A204.1 (cell line): ENCODE measurements around the gene FUT3.
"Not testable (repeated sequence)": the region's sequence is repeated elsewhere in the genome, so short reads cannot be mapped to it uniquely, and the experiment has no call there.

ENCODE experiments used
- FAIRE-seq: peaks from 2 replicates; lab custom pipeline; 2012; peaks lifted over from hg19 to GRCh38; lab: Jason Lieb, UNC

The FUT3 gene

DNA sequence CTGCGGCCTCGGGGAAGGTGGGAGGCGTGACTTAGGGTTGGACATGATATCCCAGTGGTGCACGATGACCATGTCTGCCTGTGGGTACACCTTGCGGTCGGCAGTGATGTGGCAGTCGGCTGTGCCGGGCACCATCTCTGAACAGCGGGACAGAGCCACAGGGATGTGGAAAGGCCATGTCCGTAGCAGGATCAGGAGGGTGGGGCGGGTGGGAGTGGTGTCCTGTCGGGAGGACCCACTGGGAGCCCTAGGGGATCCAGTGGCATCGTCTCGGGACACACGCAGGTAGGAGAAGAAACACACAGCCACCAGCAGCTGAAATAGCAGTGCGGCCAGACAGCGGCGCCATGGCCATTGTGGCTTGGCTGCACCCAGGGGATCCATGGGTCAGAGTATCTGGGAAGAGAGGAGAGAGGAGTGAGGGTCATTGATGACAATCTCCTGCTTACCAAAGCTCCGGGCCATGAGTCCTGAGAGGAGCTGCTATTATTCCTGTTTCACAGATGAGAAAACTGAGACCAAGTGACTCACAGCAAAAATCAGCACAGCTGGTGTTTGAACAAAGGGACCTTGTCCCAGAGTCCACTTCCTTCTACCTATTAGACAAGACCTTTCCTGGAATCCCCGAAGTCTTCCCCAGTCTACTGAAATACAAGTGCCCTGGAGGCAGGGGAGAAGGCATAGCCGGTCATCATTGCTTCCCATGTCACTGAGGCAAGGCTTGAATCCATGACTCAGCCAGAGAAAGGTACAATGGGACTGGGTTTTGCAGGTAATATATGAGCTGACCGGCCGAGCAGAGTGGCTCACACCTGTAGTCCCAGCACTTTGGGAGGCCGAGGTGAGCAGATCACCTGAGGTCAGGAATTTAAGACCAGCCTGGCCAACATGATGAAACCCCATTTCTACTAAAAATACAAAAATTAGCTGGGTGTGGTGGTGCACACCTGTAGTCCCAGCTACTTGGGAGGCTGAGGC lies 6.5 kb downstream of the FUT3 start:
- no peak for FAIRE-seq

DNA sequence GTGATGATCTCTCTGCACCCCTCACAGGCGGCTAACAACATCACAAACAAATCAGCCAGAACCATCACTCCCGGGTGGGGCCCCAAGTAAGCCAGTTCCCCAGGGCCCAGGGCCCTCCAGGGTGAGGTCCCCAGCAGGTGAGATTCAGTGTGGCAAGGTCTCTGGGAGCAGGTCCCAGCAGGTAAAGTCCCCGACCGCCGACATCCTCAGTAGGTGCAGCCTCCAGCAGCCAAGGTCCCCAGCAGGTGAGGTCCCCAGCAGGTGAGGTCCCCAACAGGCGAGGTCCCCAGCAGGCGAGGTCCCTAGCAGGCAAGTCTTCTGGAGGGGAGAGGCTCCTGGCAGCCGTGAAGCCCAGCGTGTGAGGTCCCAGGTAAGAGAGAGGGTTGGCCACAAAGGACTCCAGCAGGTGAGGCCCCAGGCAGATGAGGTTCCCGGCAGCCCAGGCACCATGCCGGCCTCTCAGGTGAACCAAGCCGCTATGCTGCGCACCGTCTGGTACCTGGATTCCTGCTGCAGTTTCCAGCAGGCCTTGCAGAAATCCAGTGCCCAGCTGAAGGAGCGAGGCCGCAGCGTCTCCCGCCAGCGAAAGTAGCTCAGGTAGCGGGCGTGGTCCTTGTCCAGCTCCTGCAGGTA lies 7.8 kb downstream of the FUT3 start:
- FAIRE-seq, result no peak

GRCh38 chr19:5841735-5842111 lies 9.5 kb downstream of the FUT3 start:
- FAIRE-seq, result not testable (repeated sequence)

DNA sequence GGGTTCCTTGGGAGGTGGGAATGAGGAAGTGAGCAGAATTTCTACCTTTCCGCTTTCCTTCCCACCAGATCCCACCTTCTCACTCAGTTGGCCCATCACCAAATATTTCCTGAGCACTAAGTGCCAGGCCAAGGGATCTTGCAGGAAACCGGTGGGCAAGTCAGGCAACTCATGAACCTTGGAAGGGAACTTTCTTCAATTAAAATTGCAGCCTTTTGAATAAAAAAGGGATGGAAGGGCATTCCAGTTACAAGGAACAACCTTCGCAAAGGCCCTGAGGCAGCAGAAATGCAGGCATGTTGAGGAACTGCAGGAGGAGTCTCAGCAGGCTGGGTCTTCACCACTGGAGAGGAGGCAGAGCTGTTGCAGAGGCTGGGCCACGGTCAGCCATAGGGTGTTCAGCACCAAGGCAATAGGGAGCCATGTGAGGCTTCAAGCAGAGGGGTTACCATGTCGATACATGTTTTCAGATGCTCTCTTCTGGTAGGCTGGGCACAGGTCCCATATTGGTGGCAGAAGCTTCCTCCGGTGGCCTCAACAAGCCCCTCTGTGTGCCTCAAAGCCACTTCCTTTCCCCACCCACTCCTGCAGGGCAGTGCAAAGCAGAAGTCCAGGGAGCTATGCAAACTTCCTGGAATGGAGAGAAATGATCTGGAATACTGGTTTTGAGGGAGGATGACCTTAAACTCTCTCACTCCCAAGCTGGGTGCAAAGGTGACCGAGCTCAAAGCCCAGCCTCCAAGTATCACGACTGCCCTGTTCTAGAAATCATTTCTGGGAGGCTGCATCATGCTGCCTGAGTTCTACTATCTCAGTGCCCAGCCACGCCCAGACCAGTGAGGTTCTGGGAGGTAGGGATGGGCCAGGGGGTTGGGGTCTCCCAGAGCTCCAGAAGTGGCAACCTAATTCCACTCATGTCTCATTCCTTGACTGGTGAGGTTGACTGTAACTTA lies 11.9 kb downstream of the FUT3 start, which contains the start of gene FUT6:
TSS of gene FUT6 (minus strand) at position 638 of the 953 bp plus-strand sequence. CDS start 7,135 bp downstream, outside the sequence.
- no peak for FAIRE-seq

- no peak for FAIRE-seq
These were observed 12.7 kb downstream of the FUT3 start for GRCh38 chr19:5838353-5839064.

- FAIRE-seq, result no peak
These were observed 13.4 kb downstream of the FUT3 start for GRCh38 chr19:5837761-5838352.

DNA sequence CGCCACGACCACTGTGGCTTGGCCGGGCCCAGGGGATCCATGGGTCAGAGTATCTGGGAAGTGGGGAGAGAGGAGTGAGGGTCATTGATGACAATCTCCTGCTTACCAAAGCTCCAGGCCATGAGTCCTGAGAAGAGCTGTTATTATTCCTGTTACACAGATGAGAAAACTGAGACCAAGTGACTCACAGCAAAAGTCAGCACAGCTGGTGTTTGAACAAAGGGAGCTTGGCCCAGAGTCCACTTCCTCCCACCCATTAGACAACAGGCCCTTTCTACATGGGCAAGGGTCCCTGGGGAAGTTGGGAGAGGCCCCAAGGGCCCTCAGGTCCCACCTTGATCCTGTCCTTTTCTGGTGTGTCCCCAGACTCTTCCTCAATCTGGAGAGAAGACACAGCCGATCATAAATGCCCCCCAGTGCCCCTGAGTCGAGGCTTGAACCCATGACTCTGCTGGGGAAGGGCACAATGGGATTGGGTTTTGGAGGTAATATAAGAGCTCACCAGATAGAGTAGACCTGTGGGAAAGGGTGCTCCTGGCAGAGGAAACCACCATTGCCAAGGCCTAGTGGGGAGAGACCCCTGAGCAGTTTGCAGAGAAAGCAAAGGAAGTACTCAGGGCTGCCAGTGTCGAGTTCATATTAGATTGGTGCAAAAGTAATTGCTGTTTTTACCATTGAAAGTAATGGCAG lies 18.6 kb downstream of the FUT3 start:
- no peak for FAIRE-seq

- no peak for FAIRE-seq
These were observed 19.2 kb downstream of the FUT3 start for GRCh38 chr19:5832061-5832460.

- FAIRE-seq, result no peak
These were observed 20.1 kb downstream of the FUT3 start for GRCh38 chr19:5831159-5831558.

- FAIRE-seq, result no peak
These were observed 21.5 kb downstream of the FUT3 start for GRCh38 chr19:5829567-5830310.

DNA sequence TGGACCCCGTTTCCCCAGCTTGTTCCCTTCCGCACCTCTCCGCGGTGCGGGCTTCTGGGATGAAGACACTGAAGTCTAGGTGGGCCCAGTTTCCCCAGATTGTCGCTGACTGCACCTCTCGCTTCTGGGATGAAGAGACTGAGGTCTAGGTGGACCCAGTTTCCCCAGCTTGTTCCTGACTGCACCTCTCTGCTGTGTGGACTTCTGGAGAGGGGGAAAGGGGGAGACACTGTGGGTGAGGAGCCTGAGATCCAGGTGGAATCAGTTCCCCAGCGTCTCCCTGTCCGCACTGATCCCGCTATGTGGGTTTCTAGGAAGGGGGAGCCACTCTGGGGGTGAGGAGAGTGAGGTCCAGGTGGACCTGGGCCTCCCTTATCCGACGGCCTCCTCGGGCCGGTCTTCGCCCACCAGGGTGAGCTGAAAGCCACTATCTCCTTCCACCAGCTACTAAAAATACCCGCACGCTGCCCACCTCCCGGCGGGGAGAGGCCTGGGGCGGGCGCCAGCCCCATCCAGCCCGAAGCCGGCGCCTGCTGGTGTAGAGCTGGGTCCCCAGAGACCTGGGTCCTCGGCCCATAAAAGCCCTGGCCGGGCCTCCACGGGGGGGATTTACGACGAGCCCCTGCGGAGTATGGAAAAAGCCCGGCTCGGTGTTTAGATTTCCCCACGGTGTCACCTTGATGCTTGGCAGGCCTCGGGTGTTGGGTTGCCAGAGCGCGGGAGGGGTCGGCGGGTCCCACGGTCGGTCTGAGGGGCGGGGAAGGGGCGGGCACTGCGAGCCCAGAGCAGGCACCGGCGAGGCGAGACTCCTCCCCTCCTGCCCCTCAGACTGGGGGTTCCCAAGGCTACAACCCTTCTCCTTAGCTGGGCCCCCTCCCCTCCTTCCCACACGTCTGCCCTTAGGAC lies 22.3 kb downstream of the FUT3 start:
- no peak for FAIRE-seq

- FAIRE-seq, result no peak
These were observed 23.2 kb downstream of the FUT3 start for GRCh38 chr19:5827891-5828660.

GRCh38 chr19:5827342-5827890 lies 23.8 kb downstream of the FUT3 start:
- no peak for FAIRE-seq

DNA sequence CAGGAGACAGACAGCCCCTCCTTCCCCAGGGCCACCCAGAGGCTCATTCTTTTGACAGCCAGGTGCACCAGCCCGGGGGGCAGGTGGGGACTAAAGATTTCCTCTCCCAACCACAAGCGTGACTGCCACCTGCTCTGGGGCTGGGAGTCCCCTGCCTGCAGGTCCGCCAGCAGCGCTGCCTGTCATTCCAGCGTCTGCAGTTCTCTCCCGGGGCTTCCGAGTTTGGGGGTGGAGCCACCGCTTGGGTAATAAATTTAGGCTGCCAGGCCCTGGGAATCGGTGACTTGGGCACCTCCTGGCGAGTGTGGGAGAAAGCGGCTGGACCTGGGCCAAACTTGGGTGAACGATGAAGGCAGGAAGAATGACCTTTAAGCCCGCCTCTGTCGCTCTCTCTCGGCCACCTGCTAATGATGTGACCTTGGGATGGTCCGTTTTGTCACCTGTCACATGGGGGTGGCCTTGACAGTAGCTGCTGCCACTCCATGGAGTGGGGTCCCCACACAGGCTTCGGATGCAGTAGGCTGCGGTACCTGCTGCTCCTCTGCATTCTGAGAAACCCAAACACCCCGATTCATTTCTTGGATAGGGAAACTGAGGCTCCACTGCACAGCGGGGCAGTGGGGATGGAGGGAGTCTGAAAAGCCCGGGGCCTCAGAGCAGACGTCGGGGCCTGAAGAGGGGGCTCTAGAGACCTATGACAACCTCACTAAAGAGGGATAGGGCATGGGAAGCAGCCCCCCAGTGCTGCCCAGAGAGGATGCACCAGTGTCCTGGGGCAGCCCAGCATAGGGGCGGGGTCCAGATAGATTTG lies 24.5 kb downstream of the FUT3 start:
- FAIRE-seq, result no peak

DNA sequence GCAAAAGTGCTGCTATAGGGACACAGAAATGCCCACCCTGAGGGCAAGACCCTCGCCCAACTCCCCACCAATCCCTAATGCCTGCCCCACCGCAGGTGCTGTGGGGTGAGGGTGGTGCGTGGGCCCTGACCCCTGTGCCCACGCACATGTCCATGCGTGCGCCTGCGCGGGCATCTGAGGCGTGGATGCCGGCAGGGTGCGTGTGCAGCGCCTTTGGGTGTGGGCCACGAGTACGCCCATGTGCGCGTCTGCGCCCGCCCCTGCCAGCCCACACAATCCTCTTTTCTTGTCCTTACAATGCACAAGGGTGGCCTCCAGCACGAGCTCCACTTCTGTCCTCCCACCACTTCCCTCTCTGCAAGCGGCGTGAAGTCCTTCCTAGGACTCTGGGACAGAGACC lies 26.1 kb downstream of the FUT3 start:
- FAIRE-seq, result no peak

DNA sequence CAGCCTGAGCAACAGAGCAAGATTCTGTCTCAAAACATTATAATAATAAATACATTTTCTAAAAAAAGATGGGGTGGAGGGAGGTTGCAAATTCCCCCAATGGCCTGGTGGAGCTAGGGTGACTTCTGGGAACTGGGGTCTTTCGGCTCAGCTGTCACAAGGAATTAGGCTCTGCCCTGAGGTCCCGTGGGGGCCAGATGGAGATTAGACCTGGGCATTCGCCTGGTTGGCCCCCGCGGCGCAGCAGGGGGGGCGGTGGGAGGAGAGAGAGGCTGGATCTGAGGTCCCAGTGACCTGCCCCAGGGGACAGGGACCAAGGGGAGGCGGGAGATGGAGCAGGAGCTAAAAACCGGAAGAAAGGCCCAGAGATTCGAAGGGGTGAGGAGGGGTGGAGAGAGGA lies 26.5 kb downstream of the FUT3 start:
- FAIRE-seq, result no peak
